ENCODE measurements around the gene LAMB3.

- TF ChIP-seq CTCF (conservative IDR thresholded peaks at IDR 0.05 in 1 of 2, IDR thresholded peaks at IDR 0.05 in 1 of 2; ENCODE audit: extremely low read depth in 1 of 2, insufficient read depth in 1 of 2, low read depth in 1 of 2, low read length in 2 of 2) (no peak), EZH2 (IDR thresholded peaks at IDR 0.05; ENCODE audit: borderline replicate concordance, low read length) (no peak)
Measured at GRCh38 chr1:209619696-209620486, 32.3 kb downstream of the LAMB3 start.

Data from mammary epithelial cell (primary cell).